Right ventricle myocardium superior (tissue), 1 donor: ENCODE measurements around the gene CMPK1. TPM values are rescaled to one million over a fixed set of nuclear protein-coding genes. Genes with fewer than 3 reads are reported as not detected.

ENCODE experiments used
- ATAC-seq: fragments of 200-7000 bp; cut with Tn5 transposase; one replicate; pipeline ENCODE4 v1.9.1; 2020; ENCODE audit warnings: mild to moderate bottlenecking; ENCODE audit not compliant: poor library complexity
- DNase-seq: peaks from one replicate; pipeline ENCODE4 v3.0.0-alpha.2; 2020
- intact Hi-C: fragments of 100-400 bp; cut with DNase I; formaldehyde crosslinking; loops from one replicate; pipeline ENCODE4 v1.11.2; 2022
- total RNA-seq: library from RNA; stranded (reverse); fragmentation: NEBNext Ultra II Directional; extraction: Animal tissue kit (Norgen Biotek cat#: 25700); gene quantifications from one replicate; pipeline ENCODE4 v1.2.1, GENCODE V29; 2021
- donor health status: DM: no; HTN: yes; CAD: no; lungs with severe emphysema.

Gene CMPK1
- total RNA-seq, 1 donor from 2014 or later, result 75.0 TPM

- DNase-seq (no peak), ATAC-seq (no peak)
- intact Hi-C loops, result no loop called here
Observed at GRCh38 chr1:47412437-47412836, 78.8 kb downstream of the CMPK1 start.

GRCh38 chr1:47415728-47416318 lies 82.2 kb downstream of the CMPK1 start, which contains the start of gene FOXE3:
TSS of gene FOXE3 (plus strand) at chr1:47416285. CDS start at chr1:47416316, 31 bp downstream.
- intact Hi-C loops, result no loop called here
- ATAC-seq (no peak), DNase-seq (no peak)

GRCh38 chr1:47416319-47417169 lies 83.0 kb downstream of the CMPK1 start:
- ATAC-seq (no peak), DNase-seq (no peak)
- intact Hi-C loops, result no loop called here

GRCh38 chr1:47417170-47418044 lies 83.8 kb downstream of the CMPK1 start:
- intact Hi-C loops, result no loop called here
- ATAC-seq, result no peak

GRCh38 chr1:47418122-47418521 lies 84.5 kb downstream of the CMPK1 start:
- intact Hi-C loops, result no loop called here
- DNase-seq, result no peak
- no peak for ATAC-seq

More at GRCh38 chr1:47417170-47418044, 83.8 kb downstream of the CMPK1 start:
- DNase-seq, result no peak

- ATAC-seq (no peak), DNase-seq (no peak)
- intact Hi-C loops, result no loop called here
Observed at GRCh38 chr1:47418681-47419325, 85.2 kb downstream of the CMPK1 start.

- no peak for DNase-seq
- intact Hi-C loops, result no loop called here
Observed at GRCh38 chr1:47420547-47420946, 87.0 kb downstream of the CMPK1 start.

GRCh38 chr1:47423872-47424271 lies 90.3 kb downstream of the CMPK1 start:
- no peak for ATAC-seq
- intact Hi-C loops, result no loop called here
- no peak for DNase-seq

More at GRCh38 chr1:47420547-47420946, 87.0 kb downstream of the CMPK1 start:
- ATAC-seq, result no peak

GRCh38 chr1:47424336-47424982 lies 90.9 kb downstream of the CMPK1 start:
- peak; percentile 36 for ATAC-seq
- intact Hi-C loops, result no loop called here
- DNase-seq, result no peak

Other genes starting within 250 kb of the CMPK1 start
- gene CYP4A22, start 196.3 kb upstream of the CMPK1 start, total RNA-seq, result 0.16 TPM
- gene PDZK1IP1, start 143.8 kb upstream of the CMPK1 start, total RNA-seq, result not detected
- gene TAL1, start 101.6 kb upstream of the CMPK1 start, total RNA-seq, result 3.8 TPM
- 0.65 TPM for gene STIL, start 19.6 kb upstream of the CMPK1 start, total RNA-seq
- gene FOXE3, start 82.5 kb downstream of the CMPK1 start, total RNA-seq, result not detected
- not detected for gene FOXD2, start 104.3 kb downstream of the CMPK1 start, total RNA-seq